Activated CD4-positive, alpha-beta T cell treated with anti-CD3 and anti-CD28 coated beads for 48 hours (primary cell): Measurements from ENCODE around the gene DIO3.
"Not testable (repeated sequence)": the region's sequence is repeated elsewhere in the genome, so short reads cannot be mapped to it uniquely, and the experiment has no call there.

Source experiments
- DNase-seq: peaks from one replicate; pipeline ENCODE4 v3.0.0-alpha.2; 2020

DIO3 gene

GRCh38 chr14:101543814-101544213 lies 17.5 kb upstream of the DIO3 start:
- DNase-seq = no peak

- no peak for DNase-seq
These were observed 16.7 kb upstream of the DIO3 start for GRCh38 chr14:101544550-101544949.

- no peak for DNase-seq
These were observed 14.6 kb upstream of the DIO3 start for GRCh38 chr14:101546706-101547105.

- DNase-seq = no peak
These were observed 14.1 kb upstream of the DIO3 start for GRCh38 chr14:101547107-101547738.

- no peak for DNase-seq
These were observed 13.2 kb upstream of the DIO3 start for GRCh38 chr14:101547961-101548669.

GRCh38 chr14:101548710-101549109 lies 12.6 kb upstream of the DIO3 start:
- no peak for DNase-seq

GRCh38 chr14:101549154-101549553 lies 12.1 kb upstream of the DIO3 start:
- no peak for DNase-seq

- DNase-seq = not testable (repeated sequence)
These were observed 10.9 kb upstream of the DIO3 start for GRCh38 chr14:101550202-101550912.

- no peak for DNase-seq
These were observed 9.3 kb upstream of the DIO3 start for GRCh38 chr14:101551729-101552595.

- DNase-seq = no peak
These were observed 8.5 kb upstream of the DIO3 start for GRCh38 chr14:101552786-101553231.

GRCh38 chr14:101553393-101553792 lies 7.9 kb upstream of the DIO3 start:
- no peak for DNase-seq

- DNase-seq = no peak
These were observed 7.4 kb upstream of the DIO3 start for GRCh38 chr14:101553931-101554330.

- no peak for DNase-seq
These were observed 6.2 kb upstream of the DIO3 start for GRCh38 chr14:101554991-101555668.

GRCh38 chr14:101555669-101556043 lies 5.6 kb upstream of the DIO3 start:
- DNase-seq = not testable (repeated sequence)

- no peak for DNase-seq
These were observed 5.2 kb upstream of the DIO3 start for GRCh38 chr14:101556131-101556530.

GRCh38 chr14:101556566-101557320 lies 4.6 kb upstream of the DIO3 start:
- DNase-seq = no peak

GRCh38 chr14:101557321-101557695 lies 4.0 kb upstream of the DIO3 start:
- no peak for DNase-seq

- no peak for DNase-seq
These were observed 3.2 kb upstream of the DIO3 start for GRCh38 chr14:101557811-101558738.

GRCh38 chr14:101558739-101559240 lies 2.5 kb upstream of the DIO3 start:
- no peak for DNase-seq

GRCh38 chr14:101559250-101559623 lies 2.1 kb upstream of the DIO3 start:
- no peak for DNase-seq
